ENCODE measurements around the gene SORCS2.

SORCS2 gene

DNA sequence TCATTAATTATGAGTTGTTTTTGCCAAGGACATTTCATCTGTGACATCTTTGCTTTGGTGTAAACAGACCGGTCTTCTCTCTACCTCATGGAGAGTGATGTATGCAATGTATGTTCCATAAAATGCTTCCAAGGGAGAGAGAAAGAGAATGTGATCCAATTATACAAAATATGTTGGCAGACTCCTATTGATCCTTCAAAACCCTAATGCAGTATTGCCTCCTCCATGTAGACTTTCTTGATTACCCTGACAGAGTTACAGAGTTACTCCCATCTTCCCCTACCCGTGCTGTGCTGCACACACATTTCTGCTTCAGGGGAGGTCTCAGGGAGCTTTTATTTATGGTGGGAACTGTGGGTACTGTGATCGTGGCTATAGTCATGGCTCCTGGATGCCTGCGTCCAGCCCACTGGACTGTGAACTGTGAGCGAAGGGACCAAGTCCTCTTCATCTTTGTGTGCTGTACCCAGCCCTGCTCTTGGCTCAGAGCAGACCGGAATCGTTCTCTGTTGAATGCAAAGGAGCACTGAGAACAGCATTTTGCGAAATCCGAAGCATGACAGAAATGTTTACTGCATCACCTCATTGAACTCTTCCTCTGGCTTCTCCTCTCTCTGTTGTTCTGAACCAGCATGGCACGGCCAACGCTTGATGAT, 32.7 kb downstream of the SORCS2 start:
- no peak for DNase-seq

DNA sequence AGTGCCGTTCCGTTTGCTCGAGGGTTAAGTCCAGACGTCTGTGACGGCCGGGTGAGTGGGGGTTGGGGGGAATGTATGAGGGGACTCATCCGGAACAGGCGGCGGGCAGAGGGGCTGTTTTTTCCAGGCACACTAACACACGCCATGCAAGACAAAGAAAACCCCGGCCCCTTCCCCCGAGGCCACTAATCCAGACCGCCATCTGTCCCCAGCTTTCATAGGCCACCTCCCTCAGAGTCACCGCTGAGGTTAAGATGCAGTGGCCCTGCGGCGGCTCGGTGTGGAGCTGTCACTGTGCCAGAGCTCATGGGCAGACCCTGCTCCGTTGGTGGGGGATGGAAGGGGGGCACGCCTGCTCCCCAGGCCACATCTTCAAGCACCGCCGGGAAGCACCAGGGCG, 34.1 kb downstream of the SORCS2 start:
- no peak for DNase-seq

DNA sequence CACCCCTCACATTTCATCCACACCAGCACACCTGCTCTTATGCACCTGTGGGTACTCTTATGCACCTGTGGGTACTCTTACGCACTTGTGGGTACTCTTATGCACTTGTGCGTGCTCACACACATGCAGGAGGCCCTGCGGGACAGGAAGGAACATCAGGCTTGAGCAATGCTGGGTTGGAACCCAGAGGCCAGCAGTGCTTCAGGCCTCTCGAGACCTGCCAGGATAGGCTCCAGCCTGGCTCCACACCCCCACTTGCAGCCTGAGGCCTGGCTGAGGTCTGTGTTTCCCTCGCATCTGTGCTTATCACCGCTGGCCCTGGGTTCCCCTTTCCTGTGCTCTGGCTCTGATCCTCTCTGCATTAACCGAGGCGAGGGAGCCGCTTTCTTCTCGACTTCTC, 34.7 kb downstream of the SORCS2 start:
- DNase-seq, result no peak

DNA sequence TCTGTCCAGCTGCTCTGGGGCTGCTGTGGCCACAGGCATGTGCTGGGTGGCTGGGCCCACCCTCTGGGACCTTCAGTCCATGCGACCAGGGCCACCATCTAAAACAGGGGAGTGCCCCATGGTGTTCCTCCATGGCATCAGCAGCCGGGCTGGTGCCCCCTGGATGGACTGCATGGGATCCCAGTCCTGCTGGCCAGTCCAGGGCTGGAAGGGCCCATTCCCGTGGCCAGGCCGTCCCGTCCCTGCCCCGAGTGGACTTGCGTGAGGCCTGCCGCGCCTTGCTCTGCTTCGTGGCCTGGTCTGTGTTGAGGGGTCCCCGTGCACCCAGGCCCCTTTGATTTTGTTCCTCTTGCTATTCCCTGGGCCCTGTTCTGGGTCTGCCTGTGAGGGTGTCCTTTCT, 36.4 kb downstream of the SORCS2 start:
- DNase-seq, result no peak

DNA sequence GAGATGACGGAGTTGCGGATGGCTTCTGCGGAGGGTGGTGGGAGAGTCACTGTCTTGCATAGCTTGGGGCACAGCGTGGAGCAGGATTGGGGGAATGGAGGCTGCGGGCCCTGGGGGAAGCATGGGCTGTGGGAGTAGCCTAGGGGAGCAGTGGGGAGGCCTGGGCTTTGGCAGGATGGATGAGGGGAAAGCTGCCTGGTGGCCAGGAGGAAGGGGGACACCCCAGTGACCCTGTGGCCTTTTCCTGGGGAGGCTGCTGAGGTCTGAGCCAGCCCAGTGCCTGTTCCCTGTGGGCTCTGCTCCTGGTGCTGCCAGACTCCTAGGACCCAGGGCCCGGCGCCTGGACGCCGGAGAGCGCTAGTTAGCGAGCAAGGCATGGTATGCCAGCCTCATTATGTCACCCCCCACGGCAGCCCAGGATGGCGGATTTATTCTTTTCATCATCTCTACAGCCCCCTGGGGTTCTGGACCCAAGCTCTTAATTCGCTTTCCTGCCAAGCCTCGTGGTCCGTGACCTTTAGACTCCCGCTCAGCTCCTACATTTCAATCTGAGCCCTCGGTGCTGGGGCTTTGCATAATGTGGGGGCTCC, 39.8 kb downstream of the SORCS2 start:
- no peak for DNase-seq

DNA sequence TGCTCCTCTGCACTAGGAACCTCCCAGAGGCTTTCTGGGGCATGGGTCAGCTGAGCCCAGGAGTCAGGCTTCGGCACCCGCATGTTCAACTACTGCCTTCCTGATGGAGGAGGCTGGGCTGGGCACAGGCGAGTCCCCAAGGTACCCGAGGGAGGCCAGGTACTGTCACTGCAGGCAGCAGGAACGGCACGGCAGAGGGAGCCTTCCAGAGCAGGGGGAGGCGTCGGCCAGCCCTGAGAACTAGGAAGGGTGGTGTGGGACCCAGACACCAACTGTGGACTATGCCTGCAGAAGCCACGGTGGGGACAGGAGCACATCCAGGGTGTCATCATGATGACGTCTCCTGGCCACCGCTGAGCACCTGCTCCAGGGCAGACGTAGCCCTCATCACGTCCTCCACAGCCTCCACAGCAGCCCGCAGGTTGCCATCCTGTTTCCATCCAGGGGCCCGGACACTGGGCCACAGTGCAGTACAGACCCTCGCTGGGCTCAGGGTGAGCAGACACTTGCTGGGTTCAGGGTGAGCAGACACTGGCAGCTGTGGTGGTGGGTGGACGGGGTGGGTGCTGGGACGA, 40.8 kb downstream of the SORCS2 start:
- no peak for DNase-seq

DNA sequence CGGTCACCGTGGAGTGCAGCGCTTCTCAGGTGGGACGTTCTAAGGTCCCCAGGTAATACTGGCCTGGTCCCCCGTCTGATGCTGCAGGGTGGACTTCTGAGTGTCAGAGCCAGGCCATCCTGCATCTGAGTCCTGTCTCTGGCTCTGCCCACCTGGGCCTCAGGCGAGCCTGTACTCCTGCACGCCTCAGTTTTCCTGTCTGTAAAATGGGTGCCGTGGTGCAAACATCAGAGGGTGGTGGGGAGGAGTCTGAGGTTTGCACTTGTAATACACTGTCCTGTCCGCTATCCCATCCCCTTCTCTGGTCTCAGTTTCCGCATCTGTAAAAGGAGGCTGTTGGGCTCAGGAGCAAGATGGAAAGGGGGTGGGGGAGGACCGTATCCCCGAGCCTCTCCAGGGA, 41.3 kb downstream of the SORCS2 start:
- no peak for DNase-seq

DNA sequence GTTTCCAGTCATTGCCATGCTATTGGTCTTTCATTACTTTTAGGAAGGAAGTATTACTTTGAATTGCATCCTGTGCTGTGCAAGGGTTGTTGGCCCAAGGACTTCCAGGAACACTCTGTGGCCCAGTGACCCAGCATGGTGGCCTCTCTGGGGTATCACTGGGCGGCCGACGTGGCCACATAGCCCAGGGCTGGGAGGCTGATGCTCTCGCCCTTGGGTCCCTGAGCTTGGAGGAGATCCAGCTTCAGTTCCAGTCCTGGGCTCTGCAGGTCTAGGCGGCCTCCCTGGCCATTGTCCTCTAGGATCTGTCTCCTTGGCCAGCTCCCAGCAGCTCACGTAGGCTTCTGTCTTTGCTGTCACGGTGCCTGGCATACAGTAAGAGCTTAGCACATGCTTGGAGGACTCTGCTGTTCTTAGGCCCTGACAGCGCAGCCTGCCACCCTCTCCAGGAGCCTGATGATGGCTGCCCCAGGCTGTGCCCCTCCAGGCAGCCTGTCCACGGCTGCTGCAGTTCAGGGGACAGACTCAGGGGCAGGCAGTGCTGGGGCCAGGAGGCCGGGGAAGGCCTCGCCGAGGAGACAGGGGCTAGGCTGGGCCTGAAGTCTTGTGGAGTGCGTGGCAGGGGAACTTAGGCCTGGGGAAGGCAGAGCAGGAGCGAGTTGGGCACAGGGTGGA, 42.2 kb downstream of the SORCS2 start:
- DNase-seq, result no peak

DNA sequence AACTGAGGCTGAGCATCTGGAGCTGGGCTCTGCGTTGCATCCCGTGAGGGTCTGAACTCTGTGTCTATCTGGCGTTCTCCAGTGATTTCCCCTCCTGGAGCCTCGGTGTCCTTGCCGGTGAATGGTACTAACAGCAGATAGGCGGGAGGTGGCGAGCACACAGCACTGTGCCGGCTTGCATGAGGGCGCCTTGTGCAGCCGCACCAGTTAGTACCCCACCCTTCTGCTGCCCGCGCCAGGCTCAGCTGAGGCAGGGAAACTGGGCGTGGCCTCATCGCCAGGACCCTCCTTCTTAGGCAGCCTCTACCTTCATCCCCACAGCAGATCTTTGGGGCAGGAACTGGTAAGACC, 42.7 kb downstream of the SORCS2 start:
- no peak for DNase-seq

DNA sequence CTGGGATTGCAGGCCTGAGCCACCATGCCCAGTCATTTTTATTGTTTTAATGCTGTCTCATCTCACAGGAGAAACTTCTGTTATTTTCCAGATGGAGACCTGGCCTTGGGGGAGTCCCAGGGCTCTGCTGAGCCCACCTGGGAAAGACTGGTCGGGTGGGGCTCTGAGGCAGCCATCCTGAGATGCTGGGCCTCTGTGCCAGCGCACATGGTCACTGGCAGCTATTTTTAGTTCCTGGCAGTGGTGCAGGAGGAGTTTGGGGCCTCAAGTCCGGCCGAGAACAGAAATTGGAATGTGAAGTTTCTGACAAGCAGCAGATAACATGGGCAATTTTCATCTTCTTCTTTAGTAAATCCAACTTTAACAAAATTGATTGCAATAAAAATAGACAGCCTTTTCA, 44.5 kb downstream of the SORCS2 start:
- DNase-seq, result no peak

DNA sequence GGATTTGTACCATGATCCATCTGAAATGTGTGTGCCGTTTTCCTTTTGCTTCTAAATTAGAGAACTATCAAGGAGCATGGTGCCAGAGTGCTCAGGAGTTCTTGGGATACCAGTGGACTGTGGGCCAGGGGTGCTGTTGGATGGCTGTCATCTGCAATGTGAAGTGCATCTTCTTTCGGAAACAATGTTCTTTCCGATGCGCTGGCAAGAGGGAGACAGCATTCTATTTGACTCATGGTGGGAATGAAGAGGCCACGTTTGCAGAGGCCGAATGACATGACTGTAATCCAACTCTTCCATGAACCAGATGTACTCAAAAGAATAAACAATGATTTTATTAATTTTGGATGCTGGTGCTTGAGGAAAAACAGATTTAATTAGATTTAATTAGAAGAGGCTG, 45.5 kb downstream of the SORCS2 start:
- no peak for DNase-seq

DNA sequence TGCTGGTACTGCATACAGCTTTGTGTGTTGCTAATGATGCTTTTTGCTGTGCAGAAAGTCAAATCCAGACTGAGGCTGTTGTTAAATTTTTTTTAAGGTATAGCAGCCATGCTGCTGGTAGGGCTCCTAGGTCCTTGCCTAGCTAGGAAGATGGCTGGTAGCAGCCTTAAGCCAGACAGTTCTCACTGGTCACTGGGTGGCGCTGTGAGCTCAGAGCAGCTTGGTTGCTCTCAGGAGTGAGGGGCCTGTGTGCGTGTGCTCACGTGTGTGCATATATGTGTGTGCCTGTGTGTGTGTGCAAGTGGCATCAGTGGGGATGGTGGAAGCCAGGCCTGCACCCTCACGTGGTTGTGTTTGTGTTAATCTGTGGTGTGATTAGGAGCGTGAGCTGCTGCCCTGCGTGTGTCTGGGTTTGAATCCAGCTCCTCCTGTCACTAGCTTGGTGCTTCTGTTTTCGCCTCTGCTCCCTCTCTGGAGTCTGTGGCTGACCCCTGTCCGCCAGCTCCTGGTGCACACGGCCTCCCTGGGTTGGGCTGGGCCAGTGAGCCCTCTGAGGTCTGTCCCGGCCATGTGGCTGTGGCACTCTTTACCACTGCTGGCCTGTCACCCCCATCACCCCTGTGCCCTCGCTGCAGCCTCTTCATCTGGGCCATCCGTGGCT, 46.1 kb downstream of the SORCS2 start:
- no peak for DNase-seq

DNA sequence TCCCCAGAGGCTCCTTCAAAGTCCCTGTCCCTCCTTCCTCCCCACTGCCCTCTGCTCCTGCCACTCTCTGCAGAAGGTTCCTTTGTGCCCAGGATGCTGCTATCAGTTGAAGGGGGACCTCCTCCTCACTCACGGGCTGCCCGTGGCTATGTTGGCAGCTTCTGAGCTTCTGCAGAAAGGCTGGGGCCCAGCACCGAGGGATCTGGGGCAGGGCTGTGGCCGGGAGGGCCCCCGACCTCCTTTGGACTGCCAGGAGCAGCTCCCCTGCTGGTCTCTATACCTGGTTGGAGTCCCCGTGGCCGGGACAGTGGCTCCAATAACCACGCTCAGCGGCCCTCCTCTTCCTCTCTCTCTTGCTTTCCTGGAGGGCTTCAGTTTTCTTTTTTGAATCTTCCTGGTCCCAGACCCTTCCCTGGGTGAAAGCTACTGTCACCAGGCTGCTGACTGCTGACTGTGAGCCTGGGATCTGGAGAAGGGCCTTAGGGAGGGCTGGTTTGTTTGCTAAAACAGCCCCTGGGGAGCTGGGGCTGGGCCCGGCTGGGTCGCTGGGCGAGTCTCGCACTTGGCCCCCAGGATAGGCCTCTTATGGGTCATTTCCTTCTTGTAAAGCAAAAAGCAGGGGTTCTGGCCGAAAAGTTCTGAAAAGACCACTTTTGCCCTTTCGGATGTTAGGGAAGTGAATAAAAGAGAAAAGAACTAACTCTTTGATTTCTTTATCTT, 46.9 kb downstream of the SORCS2 start:
- no peak for DNase-seq

DNA sequence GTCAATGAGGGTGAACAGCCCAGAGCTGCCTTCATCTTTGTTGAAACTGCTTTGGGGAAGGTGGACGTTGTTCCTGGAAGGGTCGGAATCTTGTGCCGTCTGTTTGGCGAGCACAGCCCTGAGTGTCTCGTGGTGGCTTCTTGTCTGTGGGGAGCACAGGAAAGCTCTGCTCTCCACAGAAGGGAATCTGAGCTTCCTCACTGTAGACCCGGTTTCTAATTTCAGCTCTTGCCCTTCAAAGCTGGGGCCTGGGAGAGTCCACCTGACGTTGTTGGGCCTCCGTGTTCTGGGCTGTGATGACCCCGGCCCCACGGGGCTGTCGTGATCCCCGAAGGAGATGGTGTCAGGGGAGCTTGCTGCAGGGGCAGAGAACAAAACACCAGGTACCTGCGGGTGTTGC, 47.5 kb downstream of the SORCS2 start:
- no peak for DNase-seq

DNA sequence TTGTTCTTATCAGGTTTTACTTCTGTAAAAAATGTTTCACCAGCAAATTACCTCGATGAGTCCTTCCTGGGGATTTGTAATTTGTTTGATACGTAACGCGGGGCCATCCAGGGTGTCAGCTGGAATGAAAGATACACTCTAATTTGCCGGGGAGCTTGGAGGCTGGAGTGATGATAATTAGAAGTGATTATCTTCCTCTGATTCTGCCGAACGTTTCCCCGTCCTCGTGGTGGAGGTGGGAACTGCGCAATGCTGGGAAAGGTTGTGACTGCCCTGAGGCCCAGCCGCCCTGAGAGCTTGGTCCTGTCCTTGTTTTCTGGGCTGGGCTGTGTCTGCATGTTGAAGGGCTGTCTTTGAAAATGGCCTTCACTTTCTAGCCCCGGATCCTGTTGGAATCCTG, 48.0 kb downstream of the SORCS2 start:
- DNase-seq, result no peak

DNA sequence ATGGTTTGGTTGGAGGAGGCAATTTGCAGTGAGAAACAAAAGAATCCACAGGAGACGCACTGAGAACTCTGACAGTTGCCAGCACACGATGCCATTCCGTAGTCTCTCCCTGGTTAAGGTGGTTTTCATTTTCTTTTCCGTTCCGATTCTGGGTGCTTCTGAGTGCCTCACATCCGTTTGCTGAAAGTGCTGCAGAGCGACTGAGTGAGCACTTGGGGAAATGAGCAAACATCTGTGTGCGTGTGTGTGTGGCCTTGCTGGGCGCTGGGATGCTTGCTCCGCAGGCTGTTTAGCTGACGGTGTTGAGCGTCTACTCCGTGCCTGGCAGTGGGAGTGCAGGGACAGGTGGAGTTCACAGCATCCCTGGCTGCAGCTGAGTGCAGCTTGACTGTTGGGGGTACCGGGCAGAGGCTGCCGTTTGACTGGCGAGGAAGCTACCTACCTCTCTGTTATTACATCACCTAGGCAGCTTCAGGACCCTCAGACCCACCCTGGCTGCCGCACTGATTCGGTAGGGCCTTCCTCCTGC, 49.3 kb downstream of the SORCS2 start:
- no peak for DNase-seq

DNA sequence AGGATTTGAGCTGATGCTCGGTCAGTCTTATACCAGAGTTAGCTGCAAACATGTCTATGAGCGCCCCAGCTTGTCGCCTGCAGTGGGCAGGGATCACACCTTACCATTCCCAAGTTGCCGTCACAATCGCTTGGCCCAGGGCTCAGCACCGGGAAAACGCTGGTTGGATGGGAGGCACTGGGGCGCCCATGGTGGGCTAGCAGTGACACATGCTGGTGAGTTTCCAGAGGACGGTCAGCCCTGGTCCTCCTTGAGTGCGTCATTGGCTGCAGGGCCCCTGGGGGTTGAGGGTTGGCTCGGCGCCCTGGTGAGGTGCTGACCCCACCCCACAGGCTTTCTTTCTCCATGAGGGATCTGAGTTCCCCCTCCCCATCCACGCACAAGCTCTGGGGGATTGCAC, 50.4 kb downstream of the SORCS2 start:
- no peak for DNase-seq

DNA sequence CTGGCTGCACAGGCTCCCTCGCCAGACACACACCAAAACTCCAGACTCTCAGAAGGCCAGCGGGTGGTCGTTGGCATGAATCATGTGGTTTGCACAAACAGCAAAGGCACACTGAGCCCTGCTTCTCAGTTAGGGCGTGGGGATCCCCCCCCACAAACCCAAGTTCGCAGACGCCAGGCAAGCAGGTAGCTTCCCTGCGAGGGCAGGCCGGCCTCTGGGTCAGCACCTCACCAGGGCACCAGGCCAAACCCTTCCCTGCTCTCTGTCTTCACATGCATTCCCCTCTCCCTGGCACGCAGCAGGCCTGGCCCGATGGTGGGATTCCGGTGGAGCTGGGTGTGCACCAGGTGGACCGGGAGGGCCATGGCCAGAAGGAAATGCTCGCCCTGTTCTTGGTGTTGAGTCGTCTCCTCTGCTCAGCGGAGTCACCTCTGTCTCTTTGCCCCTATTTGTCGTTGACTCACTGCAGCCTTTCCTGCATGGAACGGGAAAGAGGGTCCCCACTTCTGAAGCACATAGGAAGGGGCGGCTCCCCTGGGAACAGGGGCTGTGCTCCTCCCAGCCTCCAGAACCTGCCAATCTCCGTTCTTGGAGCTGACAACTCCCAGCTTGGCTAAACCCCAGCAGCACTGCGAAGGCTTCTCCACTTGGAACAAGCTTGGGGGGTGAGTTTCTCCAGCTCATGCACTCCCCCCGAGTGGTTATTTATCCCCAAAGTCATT, 51.4 kb downstream of the SORCS2 start:
- no peak for DNase-seq

DNA sequence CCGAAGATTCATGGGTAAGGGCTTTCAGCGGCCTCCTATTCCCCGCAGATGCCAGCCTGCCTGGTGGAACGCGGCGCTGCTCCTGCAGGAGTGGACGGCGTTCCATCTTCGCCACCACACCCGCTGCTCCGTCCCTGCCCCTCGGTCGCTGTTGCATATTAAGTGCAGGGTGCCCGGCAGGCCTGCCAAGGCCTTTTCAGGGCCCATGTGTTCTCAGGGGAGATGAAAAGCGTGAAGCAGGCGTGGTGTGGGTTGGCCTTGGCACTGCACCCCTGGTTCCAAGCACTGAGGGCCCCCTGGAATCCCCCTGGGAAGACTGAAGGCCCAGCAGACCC, 52.0 kb downstream of the SORCS2 start:
- DNase-seq, result no peak

DNA sequence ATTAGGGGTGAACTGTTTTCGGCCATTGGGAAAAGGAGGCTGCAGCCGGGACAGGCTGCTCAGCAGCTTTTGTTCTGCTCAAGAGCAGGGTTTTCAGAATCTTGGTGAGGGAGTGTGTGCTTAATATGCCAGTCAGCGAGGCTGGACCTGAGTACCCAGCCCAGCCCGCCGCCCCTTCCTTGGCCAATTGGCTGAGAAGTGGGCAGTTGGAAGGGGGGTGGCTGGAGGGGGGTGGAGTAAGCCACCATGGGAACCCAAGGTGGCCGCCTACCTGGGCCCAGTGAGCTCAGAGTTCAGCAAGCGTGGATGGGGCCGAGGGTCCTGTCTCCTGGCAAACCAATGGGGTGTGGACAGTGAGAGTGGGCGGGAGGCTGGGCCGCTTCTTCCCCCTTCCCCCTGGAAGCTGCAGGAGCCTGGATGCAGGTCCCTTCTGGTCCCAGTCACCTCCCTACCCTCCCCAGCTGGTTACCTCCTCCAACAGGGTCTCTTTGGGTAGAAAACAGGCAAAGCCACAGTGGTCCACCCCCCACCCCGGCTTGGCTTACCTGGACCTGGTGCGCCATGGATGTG, 52.5 kb downstream of the SORCS2 start:
- no peak for DNase-seq

DNA sequence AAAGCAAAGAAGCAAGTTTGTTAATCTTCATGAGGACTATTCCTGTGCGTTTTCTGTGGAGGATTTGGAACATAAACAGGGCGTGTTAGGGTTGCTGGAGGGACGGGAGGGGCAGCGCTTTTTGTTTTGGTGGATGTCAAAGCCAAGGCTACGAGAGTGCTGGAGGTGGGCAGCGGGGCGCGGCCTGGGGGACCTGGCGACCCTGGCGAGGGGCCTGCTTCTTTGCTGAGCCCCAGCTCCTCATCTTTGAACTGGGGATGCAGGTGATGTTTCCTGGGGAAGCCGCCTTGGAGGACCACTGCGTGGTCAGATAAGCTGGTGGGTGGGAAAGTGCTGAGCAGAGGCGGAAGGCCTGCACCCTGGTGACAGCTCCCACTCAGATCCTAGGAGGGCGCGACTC, 55.2 kb downstream of the SORCS2 start:
- no peak for DNase-seq

DNA sequence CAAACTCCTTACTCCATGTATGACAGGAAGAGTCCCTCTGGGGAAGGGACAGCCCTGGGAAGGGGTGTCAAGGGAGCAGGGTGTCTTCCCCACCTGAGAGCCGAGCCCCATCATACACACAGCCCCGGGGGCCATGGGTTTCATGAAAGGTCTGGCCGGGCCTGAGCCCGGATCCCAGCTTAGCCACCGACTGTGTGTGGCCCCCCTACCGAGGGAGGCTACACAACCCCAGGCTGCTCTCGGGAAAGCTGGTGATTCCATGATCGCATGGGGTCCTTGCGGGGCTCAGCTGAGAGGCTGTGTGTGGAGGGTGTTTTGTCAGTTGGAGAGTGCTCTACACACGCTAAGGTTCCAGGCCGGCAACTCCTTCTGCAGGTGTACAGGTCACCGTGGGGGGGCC, 55.6 kb downstream of the SORCS2 start:
- no peak for DNase-seq

Data from NCI-H2107 (cell line).